A549 (cell line): Measurements from ENCODE around the gene PDE10A. TPM values are rescaled to one million over a fixed set of nuclear protein-coding genes. Genes with fewer than 3 reads are reported as not detected.

Source experiments
- ATAC-seq, 2 experiments: fragments of 200-7000 bp in 1 of 2; fragments of >200 bp in 1 of 2; cut with Nextera tagmentation in 1 of 2; cut with Tn5 transposase in 1 of 2; 3 replicates each; pipeline versions ENCODE4 v1.8.0 to v1.9.1; 2018 to 2020; ENCODE audit warnings: mild to moderate bottlenecking in 1 of 2, moderate library complexity in 1 of 2
- CTCF ChIA-PET: fragments of 300-600 bp; sonication (Branson Sonifier 250); formaldehyde crosslinking; extraction: SDS; loops from one replicate; lab custom pipeline; 2021; ENCODE audit warnings: antibody characterized with exemption, inconsistent platforms; lab: Yijun Ruan, JAX
- POLR2A ChIA-PET: fragments of 350-600 bp; formaldehyde crosslinking; extraction: SDS; loops from one replicate; lab custom pipeline; 2021; ENCODE audit warnings: antibody characterized with exemption, inconsistent platforms; lab: Yijun Ruan, JAX
- DNase-seq, 2 experiments: peaks; one replicate each; pipeline versions ENCODE4 v3.0.0 to v3.0.0-alpha.2; 2011 to 2016; ENCODE audit warnings: low read depth in 1 of 2, low spot score in 1 of 2
- FAIRE-seq: peaks from 2 replicates; lab custom pipeline; 2011; peaks lifted over from hg19 to GRCh38; lab: Jason Lieb, UNC
- H3K27ac ChIP-seq, 2 experiments: fragments of >200 bp; sonication (Bioruptor Twin); formaldehyde crosslinking; 3 replicates each; pipeline ENCODE4 v1.5.1; 2016 to 2017
- H3K4me1 ChIP-seq: fragments of >200 bp; sonication (Bioruptor Twin); formaldehyde crosslinking; 3 replicates; pipeline ENCODE4 v1.6.1; 2016
- H3K4me2 ChIP-seq: fragments of >200 bp; sonication (Bioruptor Twin); formaldehyde crosslinking; 3 replicates; pipeline ENCODE4 v1.6.1; 2016
- H3K4me3 ChIP-seq: fragments of >200 bp; sonication (Bioruptor Twin); formaldehyde crosslinking; 3 replicates; pipeline ENCODE4 v1.5.1; 2016
- H3K9me3 ChIP-seq: fragments of >200 bp; sonication (Bioruptor Twin); formaldehyde crosslinking; 3 replicates; pipeline ENCODE4 v1.6.1; 2016
- CHD2 ChIP-seq: fragments of 150-350 bp; IDR thresholded peaks from 2 replicates; pipeline ENCODE4 v1.6.1; 2014; ENCODE audit warnings: low read length; ENCODE audit not compliant: partially characterized antibody
- CHD4 ChIP-seq: fragments of 200-600 bp; sonication (generic); IDR thresholded peaks from 2 replicates; pipeline ENCODE4 v1.6.1; 2016; ENCODE audit warnings: antibody characterized with exemption, mild to moderate bottlenecking, borderline replicate concordance
- EHMT2 ChIP-seq: fragments of 200-600 bp; sonication (generic); IDR thresholded peaks from 2 replicates; pipeline ENCODE4 v1.6.1; 2016; ENCODE audit warnings: antibody characterized with exemption, low read depth, mild to moderate bottlenecking, moderate library complexity
- ESRRA ChIP-seq: fragments of 150-350 bp; IDR thresholded peaks from 2 replicates; pipeline ENCODE4 v1.6.1; 2014; ENCODE audit warnings: mild to moderate bottlenecking, low read length, borderline replicate concordance
- FOSB ChIP-seq: fragments of 250-450 bp; sonication (Bioruptor Pico); IDR thresholded peaks from 2 replicates; pipeline ENCODE4 v1.5.0; 2020; ENCODE audit warnings: mild to moderate bottlenecking, moderate library complexity
- HEYL ChIP-seq: fragments of 250-450 bp; sonication (Bioruptor Pico); IDR thresholded peaks from 2 replicates; pipeline ENCODE4 v1.8.0; 2021; ENCODE audit warnings: mild to moderate bottlenecking, moderate library complexity
- HMGXB4 ChIP-seq: fragments of 250-450 bp; sonication (Bioruptor Pico); IDR thresholded peaks from 2 replicates; pipeline ENCODE4 v1.5.0; 2021; ENCODE audit warnings: mild to moderate bottlenecking, moderate library complexity, borderline replicate concordance
- HOXA7 ChIP-seq: fragments of 250-450 bp; sonication (Bioruptor Pico); IDR thresholded peaks from 2 replicates; pipeline ENCODE4 v1.5.0; 2020; ENCODE audit warnings: mild to moderate bottlenecking, moderate library complexity
- HOXB13 ChIP-seq: fragments of 250-450 bp; sonication (Bioruptor Pico); IDR thresholded peaks from 2 replicates; pipeline ENCODE4 v1.5.0; 2020; ENCODE audit warnings: low read depth, mild to moderate bottlenecking, moderate library complexity
- JUN ChIP-seq, 2 experiments: fragments of >200 bp; sonication (Bioruptor Twin); formaldehyde crosslinking; IDR thresholded peaks; 2 replicates in 1 of 2; 3 replicates in 1 of 2; pipeline ENCODE4 v1.6.1; 2016 to 2017
- MAFK ChIP-seq: fragments of 450-650 bp; IDR thresholded peaks from 2 replicates; pipeline ENCODE4 v1.6.1; 2014; ENCODE audit not compliant: partially characterized antibody
- MAX ChIP-seq: IDR thresholded peaks from 2 replicates; pipeline ENCODE4 v1.6.1; 2012
- NR3C1 ChIP-seq: fragments of >200 bp; sonication (Bioruptor Twin); formaldehyde crosslinking; IDR thresholded peaks from 3 replicates; pipeline ENCODE4 v1.6.1; 2017
- PHF8 ChIP-seq: fragments of 200-600 bp; sonication (generic); IDR thresholded peaks from 2 replicates; pipeline ENCODE4 v1.6.1; 2016; ENCODE audit warnings: low read depth, mild to moderate bottlenecking, antibody characterized with exemption, moderate library complexity, borderline replicate concordance
- POLR2A ChIP-seq: IDR thresholded peaks from 2 replicates; pipeline ENCODE4 v1.6.1; 2012; ENCODE audit warnings: mild to moderate bottlenecking, low read length
- RCOR1 ChIP-seq: fragments of 150-350 bp; IDR thresholded peaks from 2 replicates; pipeline ENCODE4 v1.6.1; 2014; ENCODE audit warnings: antibody characterized with exemption, low read length, low read depth
- REST ChIP-seq: fragments of 200-600 bp; sonication (generic); IDR thresholded peaks from 2 replicates; pipeline ENCODE4 v1.6.1; 2016; ENCODE audit warnings: antibody characterized with exemption, mild to moderate bottlenecking, moderate library complexity
- RFX5 ChIP-seq: fragments of 450-650 bp; IDR thresholded peaks from 2 replicates; pipeline ENCODE4 v1.7.1; 2014; ENCODE audit warnings: antibody characterized with exemption, mild to moderate bottlenecking, moderate library complexity
- SMC3 ChIP-seq: fragments of >200 bp; sonication (Bioruptor Twin); formaldehyde crosslinking; IDR thresholded peaks from 3 replicates; pipeline ENCODE4 v1.6.1; 2018; ENCODE audit warnings: inconsistent platforms
- SREBF2 ChIP-seq: fragments of 450-650 bp; IDR thresholded peaks from 2 replicates; pipeline ENCODE4 v1.6.1; 2014; ENCODE audit warnings: mild to moderate bottlenecking, moderate library complexity
- TFCP2L1 ChIP-seq: fragments of 250-450 bp; sonication (Bioruptor Pico); IDR thresholded peaks from 2 replicates; pipeline ENCODE4 v1.5.0; 2021; ENCODE audit warnings: mild to moderate bottlenecking
- TP53 ChIP-seq: fragments of 250-450 bp; sonication (Bioruptor Pico); IDR thresholded peaks from 2 replicates; pipeline ENCODE4 v1.5.0; 2021; ENCODE audit warnings: mild to moderate bottlenecking, moderate library complexity
- ZC3H11A ChIP-seq: fragments of 450-650 bp; IDR thresholded peaks from 2 replicates; pipeline ENCODE4 v1.6.1; 2014; ENCODE audit warnings: antibody characterized with exemption, mild to moderate bottlenecking
- ZNF302 ChIP-seq: fragments of 250-450 bp; sonication (Bioruptor Pico); IDR thresholded peaks from 2 replicates; pipeline ENCODE4 v1.9.0; 2021; ENCODE audit warnings: inconsistent platforms, mild to moderate bottlenecking, moderate library complexity
- ZSCAN20 ChIP-seq: fragments of 250-450 bp; sonication (Bioruptor Pico); IDR thresholded peaks from 2 replicates; pipeline ENCODE4 v1.8.0; 2022; ENCODE audit warnings: mild to moderate bottlenecking, moderate library complexity
- WGBS: methylation state at CpG from one replicate; pipeline ENCODE4 v1.1.6; 2017; ENCODE audit errors: missing lambda C conversion rate; 5-methylcytosine and 5-hydroxymethylcytosine counted together
- polyA plus RNA-seq, 4 experiments: library from polyadenylated mRNA; depleted of rRNA in 3 of 4; stranded (reverse); fragments of >200 nt; fragmentation: RNase III in 1 of 4; extraction: RNeasy Plus Mini Kit Qiagen cat#74134 plus additional on column Dnase treatment in 1 of 4; gene quantifications; 2 replicates in 3 of 4; 3 replicates in 1 of 4; pipeline ENCODE4 v1.2.3, GENCODE V29; 2011 to 2017

PDE10A gene
- polyA plus RNA-seq, 2 of the 4 experiments (the other 2 are of a cell fraction): 44.9 to 92.5 TPM

- TF ChIP-seq PHF8 (no peak), ZSCAN20 (CRISPR knock-in tag) (no peak), FOSB (CRISPR knock-in tag) (no peak), RCOR1 (no peak), HMGXB4 (CRISPR knock-in tag) (no peak), MAX (no peak), NR3C1 (no peak), SREBF2 (no peak), TP53 (CRISPR knock-in tag) (no peak), CHD2 (no peak), MAFK (no peak)
- no peak overlapping the region for H3K4me3 ChIP-seq
- WGBS: 91% methylated on average over 9 of the region's 9 CpGs
- H3K4me2 ChIP-seq: no peak overlapping the region
- DNase-seq (no peak), FAIRE-seq (no peak), ATAC-seq (no peak)
- POLR2A ChIA-PET: no interaction called here
- H3K27ac ChIP-seq: no peak overlapping the region
- CTCF ChIA-PET: no interaction called here
- H3K4me1 ChIP-seq: no peaks in the 10 kb centered on the region
- 0 out of 3 replicates have a peak, but pooled peaks cover 2% of the 10 kb centered on the region for H3K9me3 ChIP-seq
These were observed 41.2 kb upstream of the PDE10A start for GRCh38 chr6:165704045-165704748.

GRCh38 chr6:165702669-165703068 lies 39.6 kb upstream of the PDE10A start:
- TF ChIP-seq CHD4: no peak
- Histone ChIP-seq H3K4me2 (no peak overlapping the region), H3K4me1 (no peaks in the 10 kb centered on the region), H3K9me3 (0 out of 3 replicates have a peak, but pooled peaks cover 6% of the 10 kb centered on the region), H3K4me3 (no peak overlapping the region), H3K27ac (no peak overlapping the region)
- ChIA-PET POLR2A (no interaction called here), CTCF (no interaction called here)
- ATAC-seq (no peak), FAIRE-seq (no peak), DNase-seq (no peak)
- WGBS: 92% methylated on average over 9 of the region's 10 CpGs

- Histone ChIP-seq H3K4me2 (no peak overlapping the region), H3K27ac (no peak overlapping the region), H3K4me1 (no peaks in the 10 kb centered on the region), H3K9me3 (0 out of 3 replicates have a peak, but pooled peaks cover 6% of the 10 kb centered on the region), H3K4me3 (no peak overlapping the region)
- FAIRE-seq (no peak), DNase-seq (no peak), ATAC-seq (no peak)
- TF ChIP-seq REST: no peak
- TF ChIP-seq POLR2A: no peak
- TF ChIP-seq TFCP2L1 (CRISPR knock-in tag): no peak
- no peak for TF ChIP-seq ZSCAN20 (CRISPR knock-in tag)
- TF ChIP-seq HOXB13 (CRISPR knock-in tag): no peak
- TF ChIP-seq MAFK: no peak
- no peak for TF ChIP-seq SMC3
- TF ChIP-seq EHMT2: no peak
- no peak for TF ChIP-seq HMGXB4 (CRISPR knock-in tag)
- no peak for TF ChIP-seq ZC3H11A
- no peak for TF ChIP-seq ZNF302 (CRISPR knock-in tag)
- no peak for TF ChIP-seq NR3C1
- no peak for TF ChIP-seq JUN (IDR thresholded peaks at IDR 0.05)
- no peak for TF ChIP-seq HEYL (CRISPR knock-in tag)
- TF ChIP-seq FOSB (CRISPR knock-in tag): no peak
- no peak for TF ChIP-seq RFX5
- no peak for TF ChIP-seq CHD2
- TF ChIP-seq ESRRA: no peak
- no peak for TF ChIP-seq TP53 (CRISPR knock-in tag)
- no peak for TF ChIP-seq HOXA7 (CRISPR knock-in tag)
- POLR2A ChIA-PET: no interaction called here
- 92% methylated on average over 11 of the region's 11 CpGs for whole genome bisulfite sequencing
- CTCF ChIA-PET: no interaction called here
These were observed 38.7 kb upstream of the PDE10A start for GRCh38 chr6:165701564-165702354.
